ENCODE results near the gene LRRC4B.
"Not testable (repeated sequence)": the region's sequence is repeated elsewhere in the genome, so short reads cannot be mapped to it uniquely, and the experiment has no call there.

The LRRC4B gene

DNA sequence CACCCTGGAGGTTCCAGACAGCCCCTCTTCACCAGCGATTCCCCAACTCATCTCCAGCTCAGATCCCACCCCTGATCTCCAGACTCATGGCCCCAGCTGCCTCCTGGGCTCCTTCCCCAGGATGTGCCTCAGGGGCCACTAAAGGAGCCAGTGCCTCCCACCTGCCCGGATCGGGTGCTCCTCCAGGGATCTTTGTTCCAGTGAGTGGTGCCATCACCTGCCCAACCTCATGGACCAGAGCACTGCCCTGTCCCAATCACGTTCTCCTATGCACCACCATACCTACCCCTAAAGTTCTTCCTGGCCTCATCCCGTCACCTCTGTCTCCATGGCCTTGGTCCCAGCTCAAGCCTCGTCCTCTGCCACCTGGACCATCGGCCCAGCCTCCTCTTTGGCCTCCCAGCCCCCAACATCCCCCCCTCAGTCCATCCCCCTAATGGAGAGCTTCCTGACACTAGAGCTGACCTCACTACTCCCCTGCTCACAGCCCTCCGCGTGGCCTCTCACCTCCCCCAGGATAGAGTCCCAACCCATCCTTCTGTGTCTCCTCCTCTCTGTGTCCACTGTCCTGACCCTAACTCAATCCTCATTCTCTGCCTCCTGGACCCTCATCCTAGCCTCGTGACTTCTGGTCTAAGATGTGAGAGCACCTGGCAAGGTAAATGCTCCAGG lies 82.8 kb downstream of the LRRC4B start:
- DNase-seq (ENCODE audit: low spot score): no peak

DNA sequence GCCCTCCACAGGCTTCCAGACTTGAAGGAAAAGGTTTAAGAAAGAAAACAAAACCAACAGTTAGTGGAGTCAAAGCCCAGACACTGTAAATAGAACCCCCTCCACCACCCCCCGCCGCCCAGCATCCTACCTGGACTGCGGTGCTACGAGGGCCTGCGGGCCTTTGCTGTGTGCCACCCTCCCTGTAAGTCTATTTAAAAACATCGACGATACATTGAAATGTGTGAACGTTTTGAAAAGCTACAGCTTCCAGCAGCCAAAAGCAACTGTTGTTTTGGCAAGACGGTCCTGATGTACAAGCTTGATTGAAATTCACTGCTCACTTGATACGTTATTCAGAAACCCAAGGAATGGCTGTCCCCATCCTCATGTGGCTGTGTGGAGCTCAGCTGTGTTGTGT lies 85.3 kb downstream of the LRRC4B start:
- DNase-seq (ENCODE audit: low spot score): no peak

DNA sequence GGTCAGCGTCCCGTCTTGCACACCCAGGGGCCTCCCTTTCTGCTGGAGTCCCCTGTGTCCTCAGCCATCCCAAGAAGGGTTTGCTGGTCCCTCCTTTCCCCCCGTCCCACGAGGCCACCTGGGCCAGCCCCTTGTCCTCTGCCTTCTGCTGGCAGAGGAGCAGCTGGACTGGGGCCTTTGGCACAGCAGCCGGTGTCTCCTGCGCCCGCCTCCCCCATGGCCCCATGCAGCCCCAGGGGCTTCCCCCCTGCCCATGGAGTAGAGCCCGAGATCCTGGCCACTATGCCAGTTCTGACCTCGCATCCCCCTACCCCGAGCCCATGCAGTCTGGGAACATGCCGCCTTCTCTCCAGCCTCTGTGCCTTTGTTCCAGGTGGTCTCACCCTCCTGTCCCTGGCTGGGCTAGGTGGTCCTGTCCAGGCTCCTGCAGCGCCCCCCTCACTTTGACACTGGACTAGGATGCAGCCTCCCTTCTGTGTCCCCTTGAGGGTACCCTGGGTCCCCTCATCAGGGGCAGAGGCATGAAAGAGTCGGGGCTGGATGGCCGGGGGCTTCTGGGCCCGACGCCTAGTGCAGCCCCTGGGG lies 85.9 kb downstream of the LRRC4B start:
- DNase-seq (ENCODE audit: low spot score): no peak

DNA sequence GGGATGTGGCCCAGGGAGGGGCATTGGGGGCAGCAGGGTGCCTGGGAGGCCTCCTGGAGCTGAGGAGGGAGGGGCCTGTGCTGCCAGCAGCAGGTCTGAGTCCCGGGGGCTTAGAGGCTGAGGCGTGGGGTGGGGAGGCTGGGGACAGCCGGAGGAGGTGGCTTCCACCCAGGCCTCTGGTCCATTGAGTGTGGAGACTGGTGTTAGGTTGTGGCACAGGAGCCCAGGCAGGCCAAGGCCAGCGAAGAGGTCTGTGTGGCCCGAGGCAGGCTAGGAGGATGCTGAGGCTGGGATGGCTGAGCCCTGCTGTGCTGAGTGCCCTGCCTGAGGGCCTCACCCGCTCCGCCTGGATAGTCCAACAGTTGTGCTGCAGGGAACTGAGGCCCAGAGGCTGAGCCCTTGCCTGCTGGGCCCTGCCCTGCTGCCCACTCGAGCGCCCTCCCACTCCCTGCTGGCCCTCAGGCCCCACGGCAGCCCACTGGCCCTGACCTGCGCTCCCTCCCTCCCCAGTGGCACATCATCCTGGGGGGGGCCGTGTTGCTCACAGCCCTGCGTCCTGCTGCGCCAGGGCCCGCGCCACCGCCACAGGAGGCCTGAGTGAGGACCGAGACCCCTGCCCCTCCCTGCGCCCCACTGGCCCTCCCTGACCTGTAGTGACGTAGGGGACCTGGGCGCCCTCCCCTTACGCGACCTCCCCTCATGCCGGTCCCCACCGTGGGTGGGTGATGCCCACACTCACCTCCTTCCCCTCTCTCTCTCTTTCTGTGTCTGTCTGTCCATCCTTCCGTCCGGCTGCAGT lies 86.7 kb downstream of the LRRC4B start:
- no peak for DNase-seq (ENCODE audit: low spot score)

DNA sequence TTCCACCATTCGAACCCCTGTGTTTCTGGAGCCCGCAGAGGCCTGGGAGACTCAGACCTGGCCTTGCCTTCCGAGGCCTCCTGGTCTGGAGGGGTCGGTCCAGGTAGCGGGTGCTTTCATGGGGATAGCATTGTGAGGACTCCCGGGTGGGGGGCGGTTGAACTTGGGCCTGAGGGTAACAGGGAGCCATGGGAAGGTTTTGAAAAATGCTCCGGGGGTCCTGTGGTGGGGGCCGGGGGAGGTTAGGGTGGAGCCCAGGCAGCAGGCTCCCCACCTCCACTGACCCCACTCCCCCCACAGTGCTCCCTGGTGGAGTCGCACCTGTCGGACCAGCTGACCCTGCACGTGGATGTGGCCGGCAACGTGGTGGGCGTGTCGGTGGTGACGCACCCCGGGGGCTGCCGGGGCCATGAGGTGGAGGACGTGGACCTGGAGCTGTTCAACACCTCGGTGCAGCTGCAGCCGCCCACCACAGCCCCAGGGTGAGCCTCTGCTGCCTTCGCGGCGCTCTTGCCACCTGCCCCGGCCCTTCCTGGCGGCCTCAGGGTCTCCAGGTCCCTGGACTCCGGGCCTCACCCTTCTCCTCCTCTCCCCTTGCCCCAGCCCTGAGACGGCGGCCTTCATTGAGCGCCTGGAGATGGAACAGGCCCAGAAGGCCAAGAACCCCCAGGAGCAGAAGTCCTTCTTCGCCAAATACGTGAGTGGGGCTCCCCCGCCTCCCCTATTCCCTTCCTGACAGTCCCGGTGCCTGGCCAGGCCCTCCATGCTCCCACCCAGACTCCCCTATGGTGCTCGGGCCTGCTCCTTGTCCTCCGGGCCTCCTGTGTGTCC lies 87.7 kb downstream of the LRRC4B start:
- DNase-seq (ENCODE audit: low spot score): no peak

DNA sequence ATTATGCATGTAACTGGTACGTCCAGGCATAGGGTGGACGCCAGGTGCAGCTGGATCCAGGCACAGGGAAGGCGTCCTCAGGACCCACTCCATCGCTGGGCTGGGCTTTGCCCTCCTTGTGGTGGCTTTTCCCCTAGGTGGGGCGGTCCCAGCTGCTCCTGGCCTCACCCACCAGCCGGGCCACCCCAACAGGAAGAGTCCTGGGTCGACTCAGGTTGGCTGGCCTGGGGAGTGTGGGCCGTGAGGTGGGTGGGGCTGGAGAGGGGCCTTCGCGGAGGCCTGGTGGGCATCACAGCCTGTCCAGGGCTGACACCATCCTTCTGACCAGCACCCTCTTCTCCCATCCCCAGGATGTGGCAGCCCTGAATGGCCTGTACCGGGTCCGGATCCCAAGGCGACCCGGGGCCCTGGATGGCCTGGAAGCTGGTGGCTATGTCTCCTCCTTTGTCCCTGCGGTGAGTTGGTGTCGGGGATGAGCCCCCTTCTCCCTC lies 88.4 kb downstream of the LRRC4B start:
- no peak for DNase-seq (ENCODE audit: low spot score)

DNA sequence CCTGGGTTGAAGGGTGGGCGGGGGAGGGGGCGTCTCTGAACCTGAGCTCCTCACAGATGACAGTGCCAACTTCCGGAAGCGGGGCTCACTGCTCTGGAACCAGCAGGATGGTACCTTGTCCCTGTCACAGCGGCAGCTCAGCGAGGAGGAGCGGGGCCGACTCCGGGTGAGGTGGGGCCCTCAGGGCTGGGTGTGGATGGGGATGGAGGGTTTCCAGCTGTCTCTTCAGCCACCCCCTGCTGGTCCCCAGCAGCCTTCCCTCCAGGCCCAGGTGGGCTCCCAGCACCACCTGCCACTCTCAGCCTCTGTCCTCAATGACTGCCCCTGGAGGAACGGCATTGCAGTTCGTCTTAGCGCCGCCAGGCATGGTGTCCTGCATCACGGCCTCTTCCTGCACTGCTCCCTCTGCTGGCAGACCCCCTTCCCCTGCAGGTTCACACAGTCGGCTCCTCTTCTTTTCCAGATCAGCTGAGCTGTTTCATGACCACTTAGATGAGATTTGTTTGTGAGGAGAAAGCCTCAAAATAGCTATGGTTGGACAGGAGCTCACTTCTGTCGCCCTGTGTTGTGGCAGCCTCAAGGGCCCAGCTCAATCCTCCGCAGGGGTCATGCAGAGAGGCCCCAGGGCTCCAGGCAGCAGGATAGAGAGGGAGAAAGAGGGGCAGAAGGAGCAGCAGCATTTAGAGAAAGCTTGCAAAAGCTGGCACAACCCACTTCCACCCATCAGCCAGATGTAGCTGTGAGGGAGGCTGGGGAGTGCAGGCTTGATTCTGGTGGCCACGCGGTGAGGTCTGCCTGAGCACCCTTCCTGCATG lies 89.1 kb downstream of the LRRC4B start:
- DNase-seq (ENCODE audit: low spot score): peak; percentile 41

DNA sequence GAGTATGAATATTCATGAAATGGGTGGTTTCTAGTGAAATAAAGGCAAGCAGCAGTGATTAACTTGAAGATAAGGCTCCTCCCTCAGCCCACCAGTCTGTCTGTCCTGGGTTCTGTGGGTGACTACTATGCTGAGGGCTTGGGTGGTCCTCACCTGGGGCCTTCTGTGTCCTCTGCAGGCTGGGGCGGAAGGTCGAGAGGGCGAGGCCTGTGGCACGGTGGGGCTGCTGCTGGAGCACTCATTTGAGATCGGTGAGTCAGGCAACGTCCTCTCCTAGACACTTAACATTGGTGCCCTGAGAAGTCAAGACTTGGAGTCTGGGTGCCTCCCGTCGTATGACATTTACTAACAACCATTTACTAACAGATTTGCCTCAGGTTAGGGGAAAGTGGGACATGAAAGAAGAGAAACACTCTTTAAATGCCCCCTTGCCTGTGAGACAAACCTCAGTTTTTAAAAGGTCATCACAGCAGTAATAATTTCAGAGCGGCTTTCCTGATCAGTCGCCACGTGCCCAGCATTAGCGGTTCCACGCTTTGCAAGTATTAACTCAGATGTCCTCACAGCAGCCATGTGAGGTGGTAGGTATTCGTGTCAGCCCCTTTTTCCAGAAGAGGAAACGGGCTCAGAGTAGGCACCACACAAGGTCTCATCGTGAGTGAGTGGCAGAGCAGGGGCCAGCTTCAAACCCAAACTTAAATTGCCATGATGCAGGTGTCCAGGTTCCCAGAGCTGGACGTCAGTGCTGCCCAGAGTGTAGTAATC lies 90.3 kb downstream of the LRRC4B start:
- DNase-seq (ENCODE audit: low spot score): no peak

DNA sequence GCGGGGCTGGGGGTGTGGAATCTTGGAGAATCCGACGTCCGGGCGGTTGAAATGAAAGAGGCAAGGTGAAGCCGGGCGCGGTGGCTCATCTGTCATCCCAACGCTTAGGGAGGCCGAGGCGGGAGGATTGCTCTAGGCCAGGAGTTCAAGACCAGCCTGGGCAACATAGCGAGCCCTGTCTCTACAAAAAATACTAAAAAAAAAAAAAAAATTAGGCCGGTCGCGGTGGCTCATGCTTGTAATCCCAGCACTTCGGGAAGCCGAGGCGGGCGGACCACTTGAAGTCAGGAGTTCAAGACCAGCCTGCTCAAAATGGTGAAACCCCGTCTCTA lies 91.4 kb downstream of the LRRC4B start:
- no peak for DNase-seq (ENCODE audit: low spot score)

DNA sequence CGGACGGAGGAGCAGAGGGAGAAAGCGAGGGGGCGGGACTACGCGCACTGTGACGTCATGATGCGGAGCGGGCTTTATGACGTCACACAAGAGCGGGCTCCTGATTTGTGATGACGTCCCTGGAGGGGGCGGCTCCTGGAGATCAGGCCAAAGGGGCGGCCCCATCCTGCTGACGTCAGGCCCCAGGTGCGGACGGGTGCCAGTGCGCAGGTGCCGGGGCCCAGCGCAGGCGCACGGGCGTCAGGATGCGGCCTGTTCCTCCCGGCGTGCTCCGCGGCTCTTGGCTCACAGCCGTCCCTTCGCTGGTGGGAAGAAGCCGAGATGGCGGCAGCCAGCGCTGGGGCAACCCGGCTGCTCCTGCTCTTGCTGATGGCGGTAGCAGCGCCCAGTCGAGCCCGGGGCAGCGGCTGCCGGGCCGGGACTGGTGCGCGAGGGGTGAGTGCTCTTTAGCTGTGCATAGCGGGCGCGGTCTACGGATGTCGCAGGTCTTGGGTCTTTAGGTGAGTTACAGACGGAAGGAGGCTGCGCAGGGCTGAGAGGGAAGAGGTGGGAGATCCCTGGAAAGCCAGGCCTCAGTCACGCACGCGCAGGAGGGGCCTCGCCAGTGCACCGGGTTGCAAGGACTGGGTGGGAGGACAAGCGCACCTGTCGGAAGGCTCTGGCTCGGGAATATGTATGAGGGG lies 91.9 kb downstream of the LRRC4B start, which contains the start of the genes EMC10 and GARIN5A:
EMC10 (plus strand) TSS at position 284 of the 683 bp plus-strand sequence; CDS start at position 322, 38 bp downstream.
GARIN5A (minus strand) TSS at position 625 of the 683 bp plus-strand sequence; CDS start at position 165, 460 bp downstream.
- peak; percentile 99 for DNase-seq (ENCODE audit: low spot score)

DNA sequence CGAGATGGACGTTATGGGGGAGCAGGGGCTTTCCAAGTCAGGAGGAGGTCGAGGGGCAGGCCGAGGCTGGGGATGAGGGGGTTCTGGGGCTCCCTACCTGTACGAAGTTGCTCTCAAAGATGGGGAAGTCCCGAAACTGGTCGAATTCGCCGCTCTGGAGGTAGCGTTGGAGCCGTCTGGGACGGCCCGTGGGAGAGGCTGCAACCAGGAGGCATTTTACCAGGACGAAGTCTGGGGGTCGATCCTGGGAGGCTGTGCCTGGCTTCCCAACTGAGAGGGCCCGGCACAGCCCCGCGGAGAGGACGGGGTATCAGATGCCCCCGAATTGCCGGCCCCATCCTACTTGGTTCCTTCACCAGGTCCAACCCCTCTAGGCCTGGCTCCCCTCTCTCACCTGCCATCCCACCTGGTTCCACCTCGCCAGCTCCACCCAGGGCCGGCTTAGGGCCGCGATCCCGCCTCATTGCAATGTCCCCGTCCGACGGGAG lies 92.5 kb downstream of the LRRC4B start:
- DNase-seq (ENCODE audit: low spot score): no peak

DNA sequence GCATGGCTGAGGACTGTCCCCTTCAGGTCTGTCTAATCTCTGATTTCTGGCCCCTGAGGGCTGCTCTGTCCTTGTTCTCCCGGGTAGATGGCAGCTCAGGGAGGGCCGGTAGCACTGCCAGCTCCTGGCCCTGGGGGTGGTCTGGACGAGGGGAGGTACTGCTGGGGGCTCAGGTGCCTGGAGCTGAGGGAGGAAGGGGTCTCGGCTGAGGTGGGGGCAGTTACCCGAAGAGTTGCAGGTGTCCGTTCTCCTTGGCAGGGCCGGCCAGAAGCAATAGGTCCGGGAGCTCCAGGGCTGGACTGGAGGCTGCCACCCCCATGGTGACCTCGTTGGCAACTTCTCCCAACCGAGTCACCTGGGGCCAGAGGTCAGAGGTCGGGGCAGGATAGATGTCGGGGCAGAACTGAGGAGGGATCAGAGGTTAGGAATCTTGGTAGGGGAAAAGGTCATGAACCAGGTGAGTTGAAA lies 93.1 kb downstream of the LRRC4B start:
- no peak for DNase-seq (ENCODE audit: low spot score)

DNA sequence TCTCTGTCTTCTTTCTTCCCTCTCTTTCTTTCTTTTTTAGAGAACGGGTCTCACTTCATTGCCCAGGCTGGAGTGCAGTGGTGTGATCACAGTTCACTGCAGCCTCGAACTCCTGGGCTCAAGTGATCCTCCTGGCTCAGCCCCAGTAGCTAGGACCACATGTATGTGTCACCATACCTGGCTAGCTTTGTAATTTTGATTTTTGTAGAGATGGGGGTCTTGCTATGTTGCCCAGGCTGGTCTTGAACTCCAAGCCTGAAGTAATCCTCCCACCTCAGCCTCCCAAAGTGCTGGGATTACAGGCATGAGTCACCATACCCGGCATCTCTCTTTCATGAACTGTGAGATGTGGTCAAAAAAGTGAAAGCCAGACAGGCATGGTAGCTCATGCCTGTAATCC lies 94.9 kb downstream of the LRRC4B start:
- not testable (repeated sequence) for DNase-seq (ENCODE audit: low spot score)

DNA sequence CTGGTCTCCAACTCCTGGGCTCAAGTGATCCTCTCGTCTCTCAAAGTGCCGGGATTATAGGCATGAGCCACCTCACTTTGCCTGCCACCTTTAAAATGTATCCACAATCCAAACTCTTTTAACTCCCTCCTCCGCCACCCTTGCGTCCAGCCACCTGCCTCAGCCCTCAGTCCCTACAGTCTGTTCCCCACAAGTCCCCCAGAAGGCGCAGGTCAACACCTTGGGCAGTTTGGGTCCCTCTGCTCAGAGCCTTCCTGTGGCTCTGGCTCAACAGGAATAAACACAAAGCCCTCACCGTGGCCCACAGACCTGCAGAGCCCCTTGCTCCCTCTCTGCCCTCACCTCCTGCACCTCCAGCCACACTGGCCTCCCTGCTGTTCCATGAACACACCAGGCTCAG lies 99.4 kb downstream of the LRRC4B start:
- no peak for DNase-seq (ENCODE audit: low spot score)

DNA sequence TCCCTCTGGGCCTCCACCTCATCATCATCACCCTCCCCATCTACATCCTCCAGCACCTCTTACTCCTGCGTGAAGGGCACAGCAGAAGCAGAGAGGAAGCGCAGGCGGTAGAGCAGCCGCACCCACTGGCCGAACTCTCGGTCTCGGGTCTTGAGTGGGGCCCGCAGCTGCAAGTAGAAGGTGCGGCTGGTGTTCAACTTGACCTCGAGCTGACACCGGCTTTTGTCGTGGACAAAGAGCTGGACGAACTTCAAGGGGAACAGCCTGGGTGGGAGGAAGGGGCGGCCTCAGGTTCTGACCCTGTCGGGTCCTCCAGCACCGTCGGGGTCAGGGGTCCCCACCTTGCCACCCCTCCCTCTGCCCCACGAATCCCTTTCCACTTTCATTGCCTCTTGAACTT lies 100.7 kb downstream of the LRRC4B start:
- DNase-seq (ENCODE audit: low spot score): no peak
